GM12872 (cell line): ENCODE data around the gene AKAP13.

Source experiments
- TF ChIP-seq, protein P1 (sequence below): IDR thresholded peaks from 3 replicates; pipeline ENCODE4 v1.5.1; 2011; ENCODE audit warnings: low read depth, mild to moderate bottlenecking, low read length, moderate library complexity; ENCODE audit not compliant: insufficient read depth

Gene AKAP13

DNA sequence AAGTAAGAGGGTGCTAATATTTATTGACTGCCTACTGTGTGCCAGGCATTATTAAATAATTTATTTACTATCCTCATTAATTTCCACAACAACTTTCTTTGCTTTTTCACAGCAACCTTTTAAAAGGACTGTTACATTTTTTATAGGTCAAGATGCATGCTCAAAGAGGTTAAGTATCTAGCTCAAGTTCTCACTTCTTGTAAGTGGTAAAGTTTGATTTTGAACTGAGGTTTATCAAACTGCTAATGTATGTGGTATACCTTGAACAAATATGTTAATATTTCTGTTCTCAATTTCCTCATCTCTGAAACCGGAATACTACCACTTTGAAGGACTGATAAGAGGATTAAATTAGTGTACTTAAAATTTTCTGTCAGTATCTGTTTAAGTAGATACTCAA is 183.3 kb downstream of the AKAP13 start:
- TF ChIP-seq, protein P1, sequence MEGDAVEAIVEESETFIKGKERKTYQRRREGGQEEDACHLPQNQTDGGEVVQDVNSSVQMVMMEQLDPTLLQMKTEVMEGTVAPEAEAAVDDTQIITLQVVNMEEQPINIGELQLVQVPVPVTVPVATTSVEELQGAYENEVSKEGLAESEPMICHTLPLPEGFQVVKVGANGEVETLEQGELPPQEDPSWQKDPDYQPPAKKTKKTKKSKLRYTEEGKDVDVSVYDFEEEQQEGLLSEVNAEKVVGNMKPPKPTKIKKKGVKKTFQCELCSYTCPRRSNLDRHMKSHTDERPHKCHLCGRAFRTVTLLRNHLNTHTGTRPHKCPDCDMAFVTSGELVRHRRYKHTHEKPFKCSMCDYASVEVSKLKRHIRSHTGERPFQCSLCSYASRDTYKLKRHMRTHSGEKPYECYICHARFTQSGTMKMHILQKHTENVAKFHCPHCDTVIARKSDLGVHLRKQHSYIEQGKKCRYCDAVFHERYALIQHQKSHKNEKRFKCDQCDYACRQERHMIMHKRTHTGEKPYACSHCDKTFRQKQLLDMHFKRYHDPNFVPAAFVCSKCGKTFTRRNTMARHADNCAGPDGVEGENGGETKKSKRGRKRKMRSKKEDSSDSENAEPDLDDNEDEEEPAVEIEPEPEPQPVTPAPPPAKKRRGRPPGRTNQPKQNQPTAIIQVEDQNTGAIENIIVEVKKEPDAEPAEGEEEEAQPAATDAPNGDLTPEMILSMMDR, result no peak

DNA sequence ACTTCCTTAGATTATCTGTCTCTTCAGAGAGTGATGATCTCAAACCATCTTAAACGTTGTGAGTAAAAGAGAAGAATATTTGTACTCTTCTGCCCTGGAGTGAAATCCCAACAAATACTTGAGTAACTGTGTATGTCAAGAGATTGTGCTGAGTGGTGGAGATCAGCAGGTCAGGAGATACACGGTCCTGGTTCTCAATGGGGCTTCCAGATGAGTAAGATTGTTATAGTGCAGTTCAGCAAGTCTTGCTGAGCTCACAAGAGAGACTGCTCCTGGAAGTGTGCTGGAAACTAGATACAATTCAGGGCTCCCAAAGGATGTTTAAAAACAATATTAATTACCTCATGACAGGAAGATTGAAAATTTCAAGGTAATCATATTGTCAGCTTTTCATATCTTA is 184.3 kb downstream of the AKAP13 start:
- TF ChIP-seq, protein P1, result no peak

DNA sequence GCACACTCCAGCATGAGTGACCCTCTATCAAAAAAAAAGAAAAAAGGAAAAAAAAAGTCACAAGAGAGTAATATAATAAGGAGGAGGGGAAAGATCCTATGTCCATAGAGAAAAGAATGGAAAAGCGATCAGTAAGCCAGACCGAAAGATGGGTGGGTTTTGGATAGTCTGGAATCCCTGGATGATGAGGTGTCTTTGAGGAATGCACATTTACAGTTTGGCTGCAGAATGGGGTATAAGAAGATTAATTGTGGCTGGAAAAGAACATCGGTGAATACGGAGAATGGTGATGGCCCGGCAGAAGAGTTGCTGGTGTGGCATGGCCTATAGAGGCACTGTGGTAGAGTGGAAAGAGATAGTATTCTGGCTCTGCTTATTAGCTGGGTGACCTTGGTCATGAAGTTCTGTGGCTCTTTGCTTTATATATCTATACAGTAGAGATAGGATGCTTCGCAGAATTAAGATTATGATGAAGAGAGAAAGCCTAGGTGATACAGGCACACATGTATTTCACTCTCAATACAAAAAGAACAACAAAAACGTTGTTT is 187.9 kb downstream of the AKAP13 start:
- TF ChIP-seq, protein P1, result no peak

DNA sequence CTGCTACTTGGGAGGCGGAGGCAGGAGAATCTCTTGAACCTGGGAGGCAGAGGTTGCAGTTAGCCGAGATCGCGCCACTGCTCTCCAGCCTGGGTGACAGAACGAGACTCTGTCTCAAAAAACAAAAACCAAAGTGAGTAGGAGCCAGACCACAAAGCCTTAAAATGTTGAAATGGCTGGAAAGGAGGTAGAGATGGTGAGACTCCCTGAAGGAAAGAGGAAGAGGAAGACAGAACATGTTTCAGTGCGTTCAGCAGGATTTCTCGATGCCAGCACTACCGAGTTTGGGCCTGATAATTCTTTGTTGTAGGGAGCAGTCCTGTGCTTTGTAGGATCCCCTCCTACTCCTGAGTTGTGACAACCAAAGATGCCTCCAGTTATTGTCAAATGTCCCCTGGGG is 189.9 kb downstream of the AKAP13 start:
- TF ChIP-seq, protein P1, result no peak

DNA sequence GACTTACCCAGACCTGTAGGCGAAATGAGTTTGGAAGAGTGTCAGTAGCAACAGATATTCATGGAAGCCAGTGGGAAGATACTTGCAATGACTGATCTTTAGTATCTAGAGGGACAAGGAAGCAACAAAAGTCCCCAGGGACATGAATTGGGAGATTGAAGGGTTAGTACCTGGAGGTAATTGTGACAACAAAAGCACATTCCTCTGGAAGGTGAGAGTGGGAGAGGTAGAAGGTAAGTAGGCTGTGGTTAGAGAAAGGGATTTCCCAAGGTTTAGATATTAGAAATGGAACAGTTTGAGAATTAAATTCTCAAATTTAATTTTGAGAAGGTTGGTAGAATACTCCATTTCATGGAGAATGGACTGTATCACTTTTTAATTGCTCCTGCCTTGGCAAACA is 191.4 kb downstream of the AKAP13 start:
- TF ChIP-seq, protein P1, result no peak

DNA sequence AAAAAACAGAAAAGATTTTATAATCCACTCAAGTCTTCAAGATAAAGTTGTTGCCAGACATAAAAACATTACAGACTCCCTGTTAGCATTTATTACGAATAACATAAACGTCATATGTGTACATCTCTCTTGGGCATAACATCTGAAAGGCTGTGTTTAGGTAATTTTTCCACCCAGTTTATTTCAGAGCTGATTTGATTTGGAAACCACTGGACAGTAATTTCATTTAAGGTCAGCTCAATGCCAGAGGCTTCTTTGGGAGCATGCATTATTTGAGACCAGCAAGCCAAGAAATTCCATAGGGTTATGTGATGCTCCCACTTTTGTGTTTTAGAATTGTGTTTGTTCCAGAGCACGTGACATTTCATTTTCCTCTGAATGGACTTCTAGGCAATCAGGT is 196.0 kb downstream of the AKAP13 start:
- TF ChIP-seq, protein P1, result no peak

DNA sequence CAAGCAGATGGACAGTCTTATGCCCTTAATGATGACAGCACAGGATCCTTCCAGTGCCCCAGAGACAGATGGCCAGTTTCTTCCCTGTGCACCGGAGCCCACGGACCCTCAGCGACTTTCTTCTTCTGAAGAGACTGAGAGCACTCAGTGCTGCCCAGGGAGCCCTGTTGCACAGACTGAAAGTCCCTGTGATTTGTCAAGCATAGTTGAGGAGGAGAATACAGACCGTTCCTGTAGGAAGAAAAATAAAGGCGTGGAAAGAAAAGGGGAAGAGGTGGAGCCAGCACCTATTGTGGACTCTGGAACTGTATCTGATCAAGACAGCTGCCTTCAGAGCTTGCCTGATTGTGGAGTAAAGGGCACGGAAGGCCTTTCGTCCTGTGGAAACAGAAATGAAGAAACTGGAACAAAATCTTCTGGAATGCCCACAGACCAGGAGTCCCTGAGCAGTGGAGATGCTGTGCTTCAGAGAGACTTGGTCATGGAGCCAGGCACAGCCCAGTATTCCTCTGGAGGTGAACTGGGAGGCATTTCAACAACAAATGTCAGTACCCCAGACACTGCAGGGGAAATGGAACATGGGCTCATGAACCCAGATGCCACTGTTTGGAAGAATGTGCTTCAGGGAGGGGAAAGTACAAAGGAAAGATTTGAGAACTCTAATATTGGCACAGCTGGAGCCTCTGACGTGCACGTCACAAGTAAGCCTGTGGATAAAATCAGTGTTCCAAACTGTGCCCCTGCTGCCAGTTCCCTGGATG is 198.7 kb downstream of the AKAP13 start:
- TF ChIP-seq, protein P1, result no peak
